Ishikawa (cell line): ENCODE measurements around the gene CTDP1.

Source experiments
- NFIC ChIP-seq: IDR thresholded peaks from 2 replicates; pipeline ENCODE4 v1.6.1; 2012
- REST ChIP-seq: IDR thresholded peaks from 2 replicates; pipeline ENCODE4 v1.6.1; 2012; ENCODE audit warnings: low read depth, mild to moderate bottlenecking
- TAF1 ChIP-seq: IDR thresholded peaks from 2 replicates; pipeline ENCODE4 v1.6.1; 2012; ENCODE audit warnings: low read depth, mild to moderate bottlenecking

GRCh38 chr18:79728931-79729586, 49.5 kb downstream of the CTDP1 start:
- no peak for TF ChIP-seq TAF1
- no peak for TF ChIP-seq NFIC
- no peak for TF ChIP-seq REST
